Vagina (tissue), 2 donors: ENCODE measurements around the gene FLNB.

Experiments used
- POLR2A ChIP-seq, 2 donors: fragments of 450-650 bp; IDR thresholded peaks; one replicate each; pipeline ENCODE4 v1.6.1; 2017; ENCODE audit warnings: antibody characterized with exemption in 2 of 2, mild to moderate bottlenecking in 2 of 2, moderate library complexity in 2 of 2
- POLR2AphosphoS5 ChIP-seq, 2 donors: sonication (generic); formaldehyde crosslinking; IDR thresholded peaks; one replicate each; pipeline ENCODE4 v1.9.0; 2017; ENCODE audit warnings: antibody characterized with exemption in 2 of 2, mild to moderate bottlenecking in 2 of 2, low read depth in 1 of 2; ENCODE audit not compliant: insufficient read depth in 1 of 2
- TF ChIP-seq, protein P1 (sequence below), 3 experiments: fragments of 450-650 bp in 2 of 3; fragments of 200-600 bp in 1 of 3; sonication (generic) in 1 of 3; IDR thresholded peaks; one replicate each; pipeline ENCODE4 v1.5.1; 2017 to 2019; ENCODE audit warnings: antibody characterized with exemption in 3 of 3, mild to moderate bottlenecking in 2 of 3, moderate library complexity in 2 of 3

- TF ChIP-seq, protein P1, sequence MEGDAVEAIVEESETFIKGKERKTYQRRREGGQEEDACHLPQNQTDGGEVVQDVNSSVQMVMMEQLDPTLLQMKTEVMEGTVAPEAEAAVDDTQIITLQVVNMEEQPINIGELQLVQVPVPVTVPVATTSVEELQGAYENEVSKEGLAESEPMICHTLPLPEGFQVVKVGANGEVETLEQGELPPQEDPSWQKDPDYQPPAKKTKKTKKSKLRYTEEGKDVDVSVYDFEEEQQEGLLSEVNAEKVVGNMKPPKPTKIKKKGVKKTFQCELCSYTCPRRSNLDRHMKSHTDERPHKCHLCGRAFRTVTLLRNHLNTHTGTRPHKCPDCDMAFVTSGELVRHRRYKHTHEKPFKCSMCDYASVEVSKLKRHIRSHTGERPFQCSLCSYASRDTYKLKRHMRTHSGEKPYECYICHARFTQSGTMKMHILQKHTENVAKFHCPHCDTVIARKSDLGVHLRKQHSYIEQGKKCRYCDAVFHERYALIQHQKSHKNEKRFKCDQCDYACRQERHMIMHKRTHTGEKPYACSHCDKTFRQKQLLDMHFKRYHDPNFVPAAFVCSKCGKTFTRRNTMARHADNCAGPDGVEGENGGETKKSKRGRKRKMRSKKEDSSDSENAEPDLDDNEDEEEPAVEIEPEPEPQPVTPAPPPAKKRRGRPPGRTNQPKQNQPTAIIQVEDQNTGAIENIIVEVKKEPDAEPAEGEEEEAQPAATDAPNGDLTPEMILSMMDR (IDR thresholded peaks at IDR 0.05) = no peak
- TF ChIP-seq POLR2AphosphoS5 (IDR thresholded peaks at IDR 0.05; ENCODE audit: insufficient read depth in 1 of 2, low read depth in 1 of 2) (no peak), POLR2A (IDR thresholded peaks at IDR 0.05) (no peak)
Measured at GRCh38 chr3:58003093-58003492, 5.1 kb upstream of the FLNB start.
